Bronchial epithelial cell (primary cell): Measurements from ENCODE around the gene PPFIA1. TPM values are rescaled to one million over a fixed set of nuclear protein-coding genes. Genes with fewer than 3 reads are reported as not detected.

ENCODE experiments used
- DNase-seq: peaks from one replicate; pipeline ENCODE4 v3.0.0-alpha.2; 2010; ENCODE audit warnings: low read depth
- FAIRE-seq: peaks from 2 replicates; lab custom pipeline; 2011; peaks lifted over from hg19 to GRCh38; lab: Jason Lieb, UNC
- H3K27me3 ChIP-seq: 2 replicates; pipeline ENCODE4 v1.5.1; 2011; ENCODE audit warnings: low read length; ENCODE audit not compliant: control insufficient read depth, insufficient read depth
- H3K36me3 ChIP-seq: 2 replicates; pipeline ENCODE4 v1.5.1; 2011; ENCODE audit warnings: low read length; ENCODE audit not compliant: control insufficient read depth, insufficient read depth
- H3K4me3 ChIP-seq: 2 replicates; pipeline ENCODE4 v1.5.1; 2011; ENCODE audit warnings: mild to moderate bottlenecking, low read depth, low read length, control low read depth
- CTCF ChIP-seq: IDR thresholded peaks from 2 replicates; pipeline ENCODE4 v1.5.1; 2011; ENCODE audit warnings: mild to moderate bottlenecking, moderate library complexity, low read length, control low read depth, inconsistent platforms; ENCODE audit not compliant: insufficient read depth, severe bottlenecking
- total RNA-seq: library from RNA; depleted of rRNA; stranded (reverse); fragments of >200 nt; gene quantifications from 2 replicates; pipeline ENCODE4 v1.2.1, GENCODE V29; 2014

Gene PPFIA1
- total RNA-seq, 1 donor from 2014 or later, result 35.0 TPM

GRCh38 chr11:70400643-70401042 lies 130.2 kb downstream of the PPFIA1 start:
- H3K36me3 ChIP-seq, result peaks cover 4% of the 10 kb centered on the region
- no peak overlapping the region for H3K4me3 ChIP-seq
- no peak for TF ChIP-seq CTCF
- DNase-seq, result no peak
- no peaks in the 10 kb centered on the region for H3K27me3 ChIP-seq
- FAIRE-seq, result no peak

- peaks cover 7% of the 10 kb centered on the region for H3K36me3 ChIP-seq
- H3K4me3 ChIP-seq, result no peak overlapping the region
- FAIRE-seq (no peak), DNase-seq (no peak)
- TF ChIP-seq CTCF, result no peak
- no peaks in the 10 kb centered on the region for H3K27me3 ChIP-seq
These were observed 131.5 kb downstream of the PPFIA1 start for GRCh38 chr11:70402016-70402415.

- H3K36me3 ChIP-seq, result peaks cover 10% of the 10 kb centered on the region
- FAIRE-seq, result no peak
These were observed 132.2 kb downstream of the PPFIA1 start for GRCh38 chr11:70402685-70403084.

GRCh38 chr11:70404244-70404643 lies 133.8 kb downstream of the PPFIA1 start:
- Histone ChIP-seq H3K27me3 (no peaks in the 10 kb centered on the region), H3K4me3 (no peak overlapping the region), H3K36me3 (peaks cover 15% of the 10 kb centered on the region)
- DNase-seq, result no peak
- FAIRE-seq, result no peak
- no peak for TF ChIP-seq CTCF

More at GRCh38 chr11:70402685-70403084, 132.2 kb downstream of the PPFIA1 start:
- H3K4me3 ChIP-seq, result no peak overlapping the region
- no peaks in the 10 kb centered on the region for H3K27me3 ChIP-seq
- DNase-seq, result peak; percentile 47
- no peak for TF ChIP-seq CTCF

GRCh38 chr11:70405679-70406395 lies 135.3 kb downstream of the PPFIA1 start:
- Histone ChIP-seq H3K4me3 (no peak overlapping the region), H3K36me3 (peaks cover 28% of the 10 kb centered on the region), H3K27me3 (no peaks in the 10 kb centered on the region)
- FAIRE-seq (no peak), DNase-seq (no peak)
- no peak for TF ChIP-seq CTCF

GRCh38 chr11:70407121-70407520 lies 136.6 kb downstream of the PPFIA1 start:
- FAIRE-seq, result no peak
- DNase-seq, result no peak
- no peak overlapping the region for H3K4me3 ChIP-seq
- H3K27me3 ChIP-seq, result no peaks in the 10 kb centered on the region
- no peak for TF ChIP-seq CTCF
- H3K36me3 ChIP-seq, result peaks cover 36% of the 10 kb centered on the region
